AG04449 (cell line): ENCODE measurements around the gene MARS1.
A peak's percentile ranks its signal among the peaks of the same experiment; 100 is the strongest.

ENCODE experiments used
- CTCF ChIA-PET: fragments of 350-600 bp; formaldehyde crosslinking; extraction: SDS; loops from one replicate; lab custom pipeline; 2021; ENCODE audit warnings: antibody characterized with exemption; lab: Yijun Ruan, JAX
- POLR2A ChIA-PET: fragments of 400-600, 350-600 bp; formaldehyde crosslinking; extraction: SDS; loops from one replicate; lab custom pipeline; 2020; ENCODE audit warnings: antibody characterized with exemption, inconsistent platforms; lab: Yijun Ruan, JAX
- DNase-seq: peaks from one replicate; pipeline ENCODE4 v3.0.0-alpha.2; 2010; ENCODE audit warnings: low read depth, low spot score
- H3K4me3 ChIP-seq: 2 replicates; pipeline ENCODE4 v1.5.1; 2011; ENCODE audit warnings: low read depth, mild to moderate bottlenecking, control low read depth, low read length
- TF ChIP-seq, protein P1 (sequence below): IDR thresholded peaks from one replicate; pipeline ENCODE4 v1.5.1; 2011; ENCODE audit warnings: mild to moderate bottlenecking, moderate library complexity, low read length, control low read depth, inconsistent platforms; ENCODE audit not compliant: insufficient read depth; ENCODE audit errors: missing control alignments

The MARS1 gene

DNA sequence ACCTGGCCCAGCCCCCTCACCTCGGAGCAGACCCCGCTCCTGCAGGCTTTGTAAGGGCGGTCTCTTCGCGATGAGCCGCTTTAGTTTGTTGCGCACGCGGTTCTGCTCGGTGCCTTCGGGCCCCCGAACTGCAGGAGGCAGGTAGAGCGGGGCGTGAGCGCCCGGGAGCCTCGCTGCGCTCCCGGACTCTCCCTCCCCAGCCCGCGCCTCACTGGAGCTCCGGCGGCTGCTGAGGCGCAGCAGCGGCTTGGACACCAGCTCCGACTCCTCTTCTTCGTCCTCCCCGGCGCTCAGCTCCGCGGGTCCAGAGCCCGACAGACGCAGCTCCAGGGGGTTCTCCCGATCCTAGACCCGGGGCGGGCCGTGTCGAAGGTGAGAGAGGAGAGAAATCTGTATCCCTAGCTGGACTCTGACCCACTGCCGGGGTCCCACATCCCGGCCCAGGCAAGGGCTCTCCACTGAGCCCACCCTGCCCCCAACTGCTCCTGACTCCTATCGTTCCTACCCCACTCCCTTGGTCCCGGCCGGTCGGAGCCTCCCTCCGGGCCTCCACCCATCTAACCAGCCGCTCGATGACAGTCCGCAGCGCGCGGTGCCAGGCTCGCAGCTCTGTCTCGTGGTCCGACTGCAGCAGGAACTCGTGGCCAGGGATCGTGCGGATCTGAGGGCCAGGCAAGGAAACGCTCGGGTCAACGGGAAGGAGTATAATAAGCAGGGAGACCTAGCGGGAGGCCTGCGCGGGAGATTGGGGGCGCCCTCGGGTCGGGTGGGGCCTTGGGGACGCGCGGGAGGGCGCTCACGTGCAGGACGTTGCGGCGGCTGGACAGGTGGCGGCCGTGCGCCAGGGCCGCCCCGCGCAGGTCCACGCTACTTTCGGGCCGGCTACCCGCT is 12.4 kb upstream of the MARS1 start:
- TF ChIP-seq, protein P1, sequence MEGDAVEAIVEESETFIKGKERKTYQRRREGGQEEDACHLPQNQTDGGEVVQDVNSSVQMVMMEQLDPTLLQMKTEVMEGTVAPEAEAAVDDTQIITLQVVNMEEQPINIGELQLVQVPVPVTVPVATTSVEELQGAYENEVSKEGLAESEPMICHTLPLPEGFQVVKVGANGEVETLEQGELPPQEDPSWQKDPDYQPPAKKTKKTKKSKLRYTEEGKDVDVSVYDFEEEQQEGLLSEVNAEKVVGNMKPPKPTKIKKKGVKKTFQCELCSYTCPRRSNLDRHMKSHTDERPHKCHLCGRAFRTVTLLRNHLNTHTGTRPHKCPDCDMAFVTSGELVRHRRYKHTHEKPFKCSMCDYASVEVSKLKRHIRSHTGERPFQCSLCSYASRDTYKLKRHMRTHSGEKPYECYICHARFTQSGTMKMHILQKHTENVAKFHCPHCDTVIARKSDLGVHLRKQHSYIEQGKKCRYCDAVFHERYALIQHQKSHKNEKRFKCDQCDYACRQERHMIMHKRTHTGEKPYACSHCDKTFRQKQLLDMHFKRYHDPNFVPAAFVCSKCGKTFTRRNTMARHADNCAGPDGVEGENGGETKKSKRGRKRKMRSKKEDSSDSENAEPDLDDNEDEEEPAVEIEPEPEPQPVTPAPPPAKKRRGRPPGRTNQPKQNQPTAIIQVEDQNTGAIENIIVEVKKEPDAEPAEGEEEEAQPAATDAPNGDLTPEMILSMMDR = no peak
- DNase-seq = no peak
- CTCF ChIA-PET = interaction anchor here (0.9 to 20.7 kb wide), 4 partner anchors 12 to 21 kb away, joined by 3 to 321 read pairs (median 6); partner anchors contain the start of genes GLI1 and INHBE
- POLR2A ChIA-PET = interaction anchor here (0.9 to 1.2 kb wide), 2 partner anchors 12 to 45 kb away, joined by 3 read pairs; partner anchors contain the start of gene DDIT3
- H3K4me3 ChIP-seq = peak overlapping the region; percentile 25

DNA sequence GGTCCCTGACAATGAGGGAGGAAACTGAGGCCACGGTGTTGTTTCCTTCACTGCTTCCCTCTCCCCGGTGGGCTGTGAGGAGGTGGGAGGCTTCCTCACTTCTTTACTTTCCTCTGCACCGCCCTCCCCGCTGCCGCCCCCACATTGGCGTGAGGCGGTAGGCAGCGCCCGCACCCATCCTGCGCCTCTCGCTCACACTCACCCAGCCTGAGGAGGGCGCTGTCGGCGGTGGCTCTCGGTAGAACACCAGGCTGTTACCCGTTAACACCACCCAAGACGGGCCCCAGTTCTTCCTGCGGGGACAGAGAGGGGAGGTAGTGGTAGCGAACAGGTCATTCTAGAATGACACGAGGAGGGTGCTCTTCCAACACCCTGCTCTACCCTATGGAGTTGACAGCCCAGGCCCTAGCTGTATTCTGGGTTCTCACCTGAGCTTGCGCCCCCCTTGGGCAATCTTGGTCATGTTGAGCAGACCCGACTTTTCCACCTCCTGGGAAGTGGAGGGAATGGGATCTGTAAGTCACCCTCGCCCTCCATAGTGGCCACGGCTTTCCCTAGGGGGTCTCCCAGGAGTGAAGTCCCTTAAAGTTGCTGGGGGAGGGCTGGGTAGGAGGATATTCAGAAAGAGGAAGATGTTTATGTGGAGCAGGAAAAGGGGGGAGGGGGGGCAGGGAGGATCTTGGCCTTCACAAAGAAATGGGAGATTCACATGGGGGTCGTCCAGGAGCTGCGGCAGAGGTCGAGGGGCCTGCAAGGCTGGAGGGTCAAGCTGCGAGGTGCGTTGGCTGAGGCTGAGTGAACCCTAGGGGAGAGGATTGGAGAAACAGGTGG is 11.5 kb upstream of the MARS1 start:
- ChIA-PET POLR2A (interaction anchor here (1.2 kb wide), 1 partner anchor 44 kb away, joined by 3 read pairs; the partner anchor contains the start of gene DDIT3), CTCF (interaction anchor here (0.7 to 20.7 kb wide), 3 partner anchors 14 to 57 kb away, joined by 3 to 321 read pairs (median 4); partner anchors contain the start of gene GLI1)
- H3K4me3 ChIP-seq = peak overlapping the region; percentile 25; the same call in 1 of the 2 replicates
- DNase-seq = no peak
- TF ChIP-seq, protein P1 = no peak

DNA sequence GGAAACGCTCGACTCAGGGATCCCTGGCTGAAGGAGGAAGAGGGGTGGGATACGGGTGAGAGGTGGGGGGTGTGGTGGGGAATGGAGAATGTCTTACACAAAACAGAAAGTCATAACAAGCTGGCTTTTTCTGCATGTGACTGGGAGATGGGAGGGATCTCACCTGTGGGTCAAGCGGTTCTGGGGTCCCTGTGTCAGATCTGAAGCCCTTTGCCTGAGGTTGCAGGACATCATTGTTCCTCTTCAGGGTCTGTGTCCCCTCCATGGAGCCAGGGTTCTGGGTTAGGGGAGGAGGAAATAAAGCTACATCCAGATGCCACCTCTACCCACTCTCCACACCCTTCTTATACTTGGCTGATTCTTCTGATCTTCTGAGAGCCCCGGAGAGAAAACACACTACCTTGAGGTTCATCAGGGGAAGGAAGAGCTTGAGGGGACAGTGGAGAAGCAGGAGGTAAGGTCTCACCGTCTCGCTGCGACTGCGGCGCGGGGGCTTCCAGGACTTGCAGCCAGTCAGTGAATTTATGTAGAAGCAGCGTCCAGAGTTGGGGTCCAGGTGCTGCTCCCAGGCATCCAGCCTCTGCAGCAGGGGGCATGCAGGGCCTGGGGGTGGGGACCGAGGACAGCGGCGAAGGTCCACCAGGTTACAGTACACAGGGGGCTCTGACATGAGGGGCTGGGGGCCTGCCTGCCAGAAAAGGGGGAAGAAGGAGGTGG is 10.7 kb upstream of the MARS1 start:
- POLR2A ChIA-PET = no interaction called here
- TF ChIP-seq, protein P1 = no peak

DNA sequence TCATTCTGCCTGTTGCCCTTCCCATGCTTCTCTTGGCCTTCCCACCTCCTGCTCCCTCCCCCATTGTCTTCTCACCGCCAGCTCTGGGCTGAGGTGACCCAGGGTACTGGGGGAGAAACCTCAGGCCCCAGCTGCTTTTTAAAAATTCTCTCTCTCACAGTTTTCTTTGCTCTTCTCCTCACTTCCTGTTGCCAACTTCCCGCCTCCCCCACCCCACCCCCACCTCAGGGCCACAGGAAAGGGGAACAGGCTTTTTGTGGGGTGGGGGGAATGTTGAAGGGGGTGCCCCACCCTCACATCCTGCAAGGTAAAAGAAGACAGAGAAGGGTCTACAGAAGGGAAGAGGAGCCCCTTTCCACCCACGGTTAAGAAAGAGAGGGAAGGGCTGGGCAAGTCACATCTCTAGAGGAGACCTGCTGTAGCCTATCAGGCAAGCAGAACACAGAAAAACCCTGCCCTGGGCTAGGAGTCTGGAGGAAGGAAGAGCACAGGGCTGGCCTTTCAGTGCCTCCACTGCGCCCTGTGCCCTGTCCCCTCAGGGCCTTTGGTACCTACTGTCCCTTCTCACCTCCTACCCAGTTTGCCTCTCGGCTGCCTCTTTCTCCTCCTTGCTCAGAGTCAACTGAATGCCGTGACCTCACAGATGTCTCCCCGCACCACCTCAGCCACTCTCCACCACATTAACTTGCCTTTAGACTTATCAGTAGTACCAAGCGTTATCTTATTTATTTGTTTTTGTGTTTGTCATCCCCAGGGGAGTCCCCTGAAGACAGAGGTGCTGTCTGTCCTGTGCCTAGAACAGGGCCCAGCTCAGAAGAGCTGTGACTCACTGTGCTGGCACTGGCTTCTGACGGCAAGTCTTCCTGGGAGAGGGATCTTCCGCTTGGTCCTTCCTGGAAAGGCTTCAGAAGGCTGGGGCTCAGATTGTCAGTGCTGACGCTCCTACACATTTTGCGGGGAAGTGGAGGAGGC is 9.9 kb upstream of the MARS1 start:
- POLR2A ChIA-PET = no interaction called here
- no peak overlapping the region for H3K4me3 ChIP-seq
- DNase-seq = no peak
- CTCF ChIA-PET = interaction anchor here (0.9 to 20.7 kb wide), 2 partner anchors 16 to 23 kb away, joined by 3 to 321 read pairs; partner anchors contain the start of genes GLI1 and INHBE
- TF ChIP-seq, protein P1 = no peak

More for the DNA sequence above, 10.7 kb upstream of the MARS1 start:
- no peak for DNase-seq
- H3K4me3 ChIP-seq = no peak overlapping the region
- CTCF ChIA-PET = interaction anchor here (0.7 to 20.7 kb wide), 2 partner anchors 15 to 56 kb away, joined by 3 to 321 read pairs; partner anchors contain the start of gene GLI1

DNA sequence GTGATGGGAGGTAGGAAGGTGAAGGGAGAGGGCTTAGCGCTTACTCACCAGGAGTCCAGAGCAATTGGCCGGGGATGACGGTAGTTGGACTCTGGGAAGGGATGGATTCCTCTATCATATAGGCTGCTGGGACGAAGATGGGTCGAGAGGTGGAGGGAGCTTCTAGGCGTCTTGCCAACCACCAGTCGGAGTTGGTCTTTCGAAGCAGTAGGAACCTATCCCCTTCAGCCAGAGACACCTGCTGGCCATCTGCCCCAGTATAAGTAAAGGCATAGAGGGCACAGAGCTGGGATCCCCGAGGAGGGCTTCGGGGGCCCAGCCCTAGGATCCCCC is 8.9 kb upstream of the MARS1 start:
- DNase-seq = no peak
- TF ChIP-seq, protein P1 = no peak
- ChIA-PET POLR2A (no interaction called here), CTCF (interaction anchor here (0.9 to 20.7 kb wide), 2 partner anchors 17 to 24 kb away, joined by 3 to 321 read pairs; partner anchors contain the start of genes GLI1 and INHBE)
- no peak overlapping the region for H3K4me3 ChIP-seq
